A549 (cell line): ENCODE results near the gene ATAD2B. TPM values are rescaled to one million over a fixed set of nuclear protein-coding genes. Genes with fewer than 3 reads are reported as not detected.

Experiments used
- ATAC-seq, 2 experiments: fragments of 200-7000 bp in 1 of 2; fragments of >200 bp in 1 of 2; cut with Nextera tagmentation in 1 of 2; cut with Tn5 transposase in 1 of 2; 3 replicates each; pipeline versions ENCODE4 v1.8.0 to v1.9.1; 2018 to 2020; ENCODE audit warnings: mild to moderate bottlenecking in 1 of 2, moderate library complexity in 1 of 2
- CTCF ChIA-PET: fragments of 300-600 bp; sonication (Branson Sonifier 250); formaldehyde crosslinking; extraction: SDS; loops from one replicate; lab custom pipeline; 2021; ENCODE audit warnings: antibody characterized with exemption, inconsistent platforms; lab: Yijun Ruan, JAX
- POLR2A ChIA-PET: fragments of 350-600 bp; formaldehyde crosslinking; extraction: SDS; loops from one replicate; lab custom pipeline; 2021; ENCODE audit warnings: antibody characterized with exemption, inconsistent platforms; lab: Yijun Ruan, JAX
- DNase-seq, 2 experiments: peaks; one replicate each; pipeline versions ENCODE4 v3.0.0 to v3.0.0-alpha.2; 2011 to 2016; ENCODE audit warnings: low read depth in 1 of 2, low spot score in 1 of 2
- FAIRE-seq: peaks from 2 replicates; lab custom pipeline; 2011; peaks lifted over from hg19 to GRCh38; lab: Jason Lieb, UNC
- H3K27ac ChIP-seq, 2 experiments: fragments of >200 bp; sonication (Bioruptor Twin); formaldehyde crosslinking; 3 replicates each; pipeline ENCODE4 v1.5.1; 2016 to 2017
- H3K4me1 ChIP-seq: fragments of >200 bp; sonication (Bioruptor Twin); formaldehyde crosslinking; 3 replicates; pipeline ENCODE4 v1.6.1; 2016
- H3K4me2 ChIP-seq: fragments of >200 bp; sonication (Bioruptor Twin); formaldehyde crosslinking; 3 replicates; pipeline ENCODE4 v1.6.1; 2016
- H3K4me3 ChIP-seq: fragments of >200 bp; sonication (Bioruptor Twin); formaldehyde crosslinking; 3 replicates; pipeline ENCODE4 v1.5.1; 2016
- H3K9me3 ChIP-seq: fragments of >200 bp; sonication (Bioruptor Twin); formaldehyde crosslinking; 3 replicates; pipeline ENCODE4 v1.6.1; 2016
- BHLHE40 ChIP-seq: IDR thresholded peaks from 2 replicates; pipeline ENCODE4 v1.6.1; 2012; ENCODE audit warnings: low read depth, low read length, inconsistent platforms
- CBX2 ChIP-seq: fragments of 200-600 bp; sonication (generic); IDR thresholded peaks from 2 replicates; pipeline ENCODE4 v1.6.1; 2016; ENCODE audit warnings: low read depth, mild to moderate bottlenecking, borderline replicate concordance
- EP300 ChIP-seq, 2 experiments: fragments of >200 bp; sonication (Bioruptor Twin); formaldehyde crosslinking; IDR thresholded peaks; 2 replicates in 1 of 2; 3 replicates in 1 of 2; pipeline ENCODE4 v1.6.1; 2016 to 2017
- FOSB ChIP-seq: fragments of 250-450 bp; sonication (Bioruptor Pico); IDR thresholded peaks from 2 replicates; pipeline ENCODE4 v1.5.0; 2020; ENCODE audit warnings: mild to moderate bottlenecking, moderate library complexity
- FOXS1 ChIP-seq: fragments of 250-450 bp; sonication (Bioruptor Pico); IDR thresholded peaks from 2 replicates; pipeline ENCODE4 v1.5.0; 2020; ENCODE audit warnings: mild to moderate bottlenecking, moderate library complexity
- HDAC2 ChIP-seq: fragments of 200-600 bp; sonication (generic); IDR thresholded peaks from 2 replicates; pipeline ENCODE4 v1.6.1; 2016
- HOXA7 ChIP-seq: fragments of 250-450 bp; sonication (Bioruptor Pico); IDR thresholded peaks from 2 replicates; pipeline ENCODE4 v1.5.0; 2020; ENCODE audit warnings: mild to moderate bottlenecking, moderate library complexity
- HOXB13 ChIP-seq: fragments of 250-450 bp; sonication (Bioruptor Pico); IDR thresholded peaks from 2 replicates; pipeline ENCODE4 v1.5.0; 2020; ENCODE audit warnings: low read depth, mild to moderate bottlenecking, moderate library complexity
- JUN ChIP-seq, 2 experiments: fragments of >200 bp; sonication (Bioruptor Twin); formaldehyde crosslinking; IDR thresholded peaks; 2 replicates in 1 of 2; 3 replicates in 1 of 2; pipeline ENCODE4 v1.6.1; 2016 to 2017
- JUNB ChIP-seq: fragments of >200 bp; sonication (Bioruptor Twin); formaldehyde crosslinking; IDR thresholded peaks from 2 replicates; pipeline ENCODE4 v1.6.1; 2016
- MAZ ChIP-seq: fragments of 150-350 bp; IDR thresholded peaks from 2 replicates; pipeline ENCODE4 v1.6.1; 2014; ENCODE audit warnings: antibody characterized with exemption, low read depth, low read length, borderline replicate concordance
- MYC ChIP-seq: IDR thresholded peaks from 2 replicates; pipeline ENCODE4 v1.6.1; 2012; ENCODE audit warnings: mild to moderate bottlenecking, inconsistent platforms, low read length, improper control_type of control experiment, borderline replicate concordance
- NFE2L2 ChIP-seq: fragments of 150-350 bp; conservative IDR thresholded peaks from 2 replicates; pipeline ENCODE4 v1.6.1; 2014; ENCODE audit warnings: low read length
- NR3C1 ChIP-seq: fragments of >200 bp; sonication (Bioruptor Twin); formaldehyde crosslinking; IDR thresholded peaks from 3 replicates; pipeline ENCODE4 v1.6.1; 2017
- PHF8 ChIP-seq: fragments of 200-600 bp; sonication (generic); IDR thresholded peaks from 2 replicates; pipeline ENCODE4 v1.6.1; 2016; ENCODE audit warnings: low read depth, mild to moderate bottlenecking, antibody characterized with exemption, moderate library complexity, borderline replicate concordance
- POLR2A ChIP-seq: IDR thresholded peaks from 2 replicates; pipeline ENCODE4 v1.6.1; 2012; ENCODE audit warnings: mild to moderate bottlenecking, low read length
- POLR2AphosphoS2 ChIP-seq: conservative IDR thresholded peaks from 2 replicates; pipeline ENCODE4 v1.6.1; 2012; ENCODE audit warnings: low read length, improper control_type of control experiment, inconsistent platforms
- RNF2 ChIP-seq: fragments of 200-600 bp; sonication (generic); IDR thresholded peaks from 2 replicates; pipeline ENCODE4 v1.6.1; 2016; ENCODE audit warnings: low read depth, mild to moderate bottlenecking, antibody characterized with exemption, moderate library complexity, borderline replicate concordance
- ZC3H11A ChIP-seq: fragments of 450-650 bp; IDR thresholded peaks from 2 replicates; pipeline ENCODE4 v1.6.1; 2014; ENCODE audit warnings: antibody characterized with exemption, mild to moderate bottlenecking
- ZSCAN20 ChIP-seq: fragments of 250-450 bp; sonication (Bioruptor Pico); IDR thresholded peaks from 2 replicates; pipeline ENCODE4 v1.8.0; 2022; ENCODE audit warnings: mild to moderate bottlenecking, moderate library complexity
- WGBS: methylation state at CpG from one replicate; pipeline ENCODE4 v1.1.6; 2017; ENCODE audit errors: missing lambda C conversion rate; 5-methylcytosine and 5-hydroxymethylcytosine counted together
- polyA plus RNA-seq, 4 experiments: library from polyadenylated mRNA; depleted of rRNA in 3 of 4; stranded (reverse); fragments of >200 nt; fragmentation: RNase III in 1 of 4; extraction: RNeasy Plus Mini Kit Qiagen cat#74134 plus additional on column Dnase treatment in 1 of 4; gene quantifications; 2 replicates in 3 of 4; 3 replicates in 1 of 4; pipeline ENCODE4 v1.2.3, GENCODE V29; 2011 to 2017
- TF ChIP-seq, protein P1 (sequence below): IDR thresholded peaks from 2 replicates; pipeline ENCODE4 v1.6.1; 2012
- TF ChIP-seq, protein P2 (sequence below): IDR thresholded peaks from 2 replicates; pipeline ENCODE4 v1.6.1; 2012
- TF ChIP-seq, protein P3 (sequence below): fragments of 250-450 bp; sonication (Bioruptor Pico); IDR thresholded peaks from 2 replicates; pipeline ENCODE4 v1.5.0; 2020; ENCODE audit warnings: low read depth, mild to moderate bottlenecking, moderate library complexity
- TF ChIP-seq, protein P4 (sequence below): fragments of >200 bp; sonication (Bioruptor Twin); formaldehyde crosslinking; IDR thresholded peaks from 3 replicates; pipeline ENCODE4 v1.6.1; 2016
- TF ChIP-seq, protein P5 (sequence below): fragments of 150-350 bp; IDR thresholded peaks from 2 replicates; pipeline ENCODE4 v1.6.1; 2014; ENCODE audit warnings: low read depth, mild to moderate bottlenecking, low read length

ATAD2B gene
- polyA plus RNA-seq, 2 of the 4 experiments (the other 2 are of a cell fraction), result 5.4 to 13.1 TPM

DNA sequence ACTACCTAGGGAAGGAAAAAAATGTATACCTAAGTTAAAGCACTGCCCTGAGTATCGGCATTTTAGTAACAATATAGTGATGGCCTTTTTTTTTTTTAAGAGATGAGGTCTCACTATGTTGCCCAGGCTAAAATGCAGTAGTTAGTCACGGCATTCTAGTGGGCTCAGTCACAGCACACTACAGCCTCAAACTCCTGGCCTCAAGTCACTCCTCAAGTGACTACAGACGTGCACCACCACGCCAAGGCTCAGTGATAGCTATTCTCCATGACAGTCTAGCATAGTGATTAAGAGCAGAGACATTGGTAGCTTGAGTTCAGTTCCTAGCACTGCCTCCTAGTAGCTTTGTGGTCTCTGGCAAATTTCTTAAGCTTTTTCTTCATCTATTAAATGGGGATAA, 40.9 kb upstream of the ATAD2B start:
- Histone ChIP-seq H3K27ac (no peak overlapping the region), H3K4me3 (no peak overlapping the region), H3K4me1 (no peaks in the 10 kb centered on the region), H3K9me3 (no peaks in the 10 kb centered on the region), H3K4me2 (no peak overlapping the region)
- no peak for ATAC-seq
- WGBS, result 89% methylated on average over 4 of the region's 4 CpGs
- ChIA-PET CTCF (interaction anchor here (1.1 kb wide), 1 partner anchor 41 kb away, joined by 3 read pairs; the partner anchor contains the start of gene ATAD2B), POLR2A (no interaction called here)
- no peak for FAIRE-seq
- DNase-seq, result no peak
- TF ChIP-seq NFE2L2 (no peak), BHLHE40 (no peak), FOXS1 (no peak), ZC3H11A (no peak), MYC (no peak), HDAC2 (no peak), RNF2 (no peak)
- TF ChIP-seq, protein P1, sequence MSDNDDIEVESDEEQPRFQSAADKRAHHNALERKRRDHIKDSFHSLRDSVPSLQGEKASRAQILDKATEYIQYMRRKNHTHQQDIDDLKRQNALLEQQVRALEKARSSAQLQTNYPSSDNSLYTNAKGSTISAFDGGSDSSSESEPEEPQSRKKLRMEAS, result no peak
- TF ChIP-seq, protein P2, sequence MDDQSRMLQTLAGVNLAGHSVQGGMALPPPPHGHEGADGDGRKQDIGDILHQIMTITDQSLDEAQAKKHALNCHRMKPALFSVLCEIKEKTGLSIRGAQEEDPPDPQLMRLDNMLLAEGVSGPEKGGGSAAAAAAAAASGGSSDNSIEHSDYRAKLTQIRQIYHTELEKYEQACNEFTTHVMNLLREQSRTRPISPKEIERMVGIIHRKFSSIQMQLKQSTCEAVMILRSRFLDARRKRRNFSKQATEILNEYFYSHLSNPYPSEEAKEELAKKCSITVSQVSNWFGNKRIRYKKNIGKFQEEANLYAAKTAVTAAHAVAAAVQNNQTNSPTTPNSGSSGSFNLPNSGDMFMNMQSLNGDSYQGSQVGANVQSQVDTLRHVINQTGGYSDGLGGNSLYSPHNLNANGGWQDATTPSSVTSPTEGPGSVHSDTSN, result no peak
- TF ChIP-seq, protein P3, sequence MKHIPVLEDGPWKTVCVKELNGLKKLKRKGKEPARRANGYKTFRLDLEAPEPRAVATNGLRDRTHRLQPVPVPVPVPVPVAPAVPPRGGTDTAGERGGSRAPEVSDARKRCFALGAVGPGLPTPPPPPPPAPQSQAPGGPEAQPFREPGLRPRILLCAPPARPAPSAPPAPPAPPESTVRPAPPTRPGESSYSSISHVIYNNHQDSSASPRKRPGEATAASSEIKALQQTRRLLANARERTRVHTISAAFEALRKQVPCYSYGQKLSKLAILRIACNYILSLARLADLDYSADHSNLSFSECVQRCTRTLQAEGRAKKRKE (CRISPR knock-in tag), result no peak
- TF ChIP-seq, protein P4, sequence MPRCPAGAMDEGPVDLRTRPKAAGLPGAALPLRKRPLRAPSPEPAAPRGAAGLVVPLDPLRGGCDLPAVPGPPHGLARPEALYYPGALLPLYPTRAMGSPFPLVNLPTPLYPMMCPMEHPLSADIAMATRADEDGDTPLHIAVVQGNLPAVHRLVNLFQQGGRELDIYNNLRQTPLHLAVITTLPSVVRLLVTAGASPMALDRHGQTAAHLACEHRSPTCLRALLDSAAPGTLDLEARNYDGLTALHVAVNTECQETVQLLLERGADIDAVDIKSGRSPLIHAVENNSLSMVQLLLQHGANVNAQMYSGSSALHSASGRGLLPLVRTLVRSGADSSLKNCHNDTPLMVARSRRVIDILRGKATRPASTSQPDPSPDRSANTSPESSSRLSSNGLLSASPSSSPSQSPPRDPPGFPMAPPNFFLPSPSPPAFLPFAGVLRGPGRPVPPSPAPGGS, result no peak

DNA sequence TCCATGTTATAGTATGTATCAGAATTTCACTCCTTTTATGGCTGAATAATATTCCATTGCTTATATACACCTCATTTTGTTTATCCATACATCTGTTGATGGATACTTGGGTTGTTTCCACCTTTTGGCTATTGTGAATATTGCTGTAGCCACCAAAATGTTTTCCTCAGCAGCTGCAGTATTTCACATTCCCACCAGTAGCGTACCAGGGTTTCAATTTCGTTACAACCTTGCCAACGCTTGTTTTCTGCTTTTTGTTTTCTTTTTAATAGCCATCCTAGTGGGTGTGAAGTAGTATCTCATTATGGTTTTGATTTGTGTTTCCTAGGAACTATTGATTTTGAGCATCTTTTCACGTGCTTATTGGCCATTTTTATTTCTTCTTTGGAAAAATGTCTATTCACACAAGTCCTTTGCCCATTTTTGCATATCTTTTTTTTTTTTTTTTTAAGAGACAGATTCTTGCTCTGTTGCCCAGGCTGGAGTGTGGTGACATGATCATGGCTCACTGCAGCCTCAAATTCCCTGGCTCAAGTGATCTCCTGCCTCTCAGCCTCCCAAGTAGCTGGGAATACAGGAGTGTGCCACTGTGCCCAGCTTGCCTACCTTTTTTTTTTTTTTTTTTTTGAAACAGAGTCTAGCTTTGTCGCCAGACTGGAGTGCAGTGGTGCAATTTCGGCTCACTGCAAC, 27.5 kb upstream of the ATAD2B start:
- Histone ChIP-seq H3K9me3 (no peaks in the 10 kb centered on the region), H3K4me1 (no peaks in the 10 kb centered on the region), H3K4me2 (no peak overlapping the region), H3K27ac (no peak overlapping the region), H3K4me3 (no peak overlapping the region)
- ChIA-PET POLR2A (no interaction called here), CTCF (no interaction called here)
- FAIRE-seq (no peak), ATAC-seq (peak in 1 of 2 experiments; percentile 56; a peak in 1 of 6 replicates), DNase-seq (no peak)
- WGBS, result 91% methylated on average over 6 of the region's 6 CpGs
- TF ChIP-seq CBX2 (no peak), MAZ (no peak), PHF8 (no peak), JUNB (no peak), HOXB13 (CRISPR knock-in tag) (no peak), FOXS1 (no peak), POLR2A (no peak), NR3C1 (no peak), FOSB (CRISPR knock-in tag) (no peak), ZSCAN20 (CRISPR knock-in tag) (no peak), HOXA7 (no peak), EP300 (IDR thresholded peaks at IDR 0.05) (no peak), MYC (no peak), JUN (IDR thresholded peaks at IDR 0.05) (no peak), POLR2AphosphoS2 (no peak)
- TF ChIP-seq, protein P5, sequence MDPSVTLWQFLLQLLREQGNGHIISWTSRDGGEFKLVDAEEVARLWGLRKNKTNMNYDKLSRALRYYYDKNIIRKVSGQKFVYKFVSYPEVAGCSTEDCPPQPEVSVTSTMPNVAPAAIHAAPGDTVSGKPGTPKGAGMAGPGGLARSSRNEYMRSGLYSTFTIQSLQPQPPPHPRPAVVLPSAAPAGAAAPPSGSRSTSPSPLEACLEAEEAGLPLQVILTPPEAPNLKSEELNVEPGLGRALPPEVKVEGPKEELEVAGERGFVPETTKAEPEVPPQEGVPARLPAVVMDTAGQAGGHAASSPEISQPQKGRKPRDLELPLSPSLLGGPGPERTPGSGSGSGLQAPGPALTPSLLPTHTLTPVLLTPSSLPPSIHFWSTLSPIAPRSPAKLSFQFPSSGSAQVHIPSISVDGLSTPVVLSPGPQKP, result no peak
